HG02571 (cell line): ENCODE data around the gene EVI2A.
"Not testable (repeated sequence)": the region's sequence is repeated elsewhere in the genome, so short reads cannot be mapped to it uniquely, and the experiment has no call there.

ENCODE experiments used
- ATAC-seq: cut with Tn5 transposase; IDR thresholded peaks from one replicate; pipeline ENCODE4 v1.9.1; 2021; ENCODE audit warnings: mild to moderate bottlenecking, moderate library complexity; ENCODE audit not compliant: unreplicated experiment

Gene EVI2A

GRCh38 chr17:31321481-31321880, at the start of gene EVI2A:
Gene EVI2A, minus strand, starts transcription at chr17:31321622. Its CDS starts 2,609 bp downstream, at chr17:31319013.
- ATAC-seq: no peak

GRCh38 chr17:31369266-31369665, 47.8 kb upstream of the EVI2A start:
- ATAC-seq: no peak

- no peak for ATAC-seq
These were observed 44.7 kb upstream of the EVI2A start for GRCh38 chr17:31366088-31366487.

- ATAC-seq: no peak
These were observed 42.6 kb upstream of the EVI2A start for GRCh38 chr17:31364012-31364411.

- ATAC-seq: no peak
These were observed 36.5 kb upstream of the EVI2A start for GRCh38 chr17:31357839-31358394.

- ATAC-seq: no peak
These were observed 35.7 kb upstream of the EVI2A start for GRCh38 chr17:31357091-31357490.

GRCh38 chr17:31355935-31356334, 34.5 kb upstream of the EVI2A start:
- no peak for ATAC-seq

GRCh38 chr17:31349454-31349853, 28.0 kb upstream of the EVI2A start:
- no peak for ATAC-seq

GRCh38 chr17:31345191-31345747, 23.8 kb upstream of the EVI2A start:
- ATAC-seq: not testable (repeated sequence)

- ATAC-seq: no peak
These were observed 18.7 kb upstream of the EVI2A start for GRCh38 chr17:31339906-31340661.

GRCh38 chr17:31329221-31329620, 7.8 kb upstream of the EVI2A start:
- ATAC-seq: no peak

- no peak for ATAC-seq
These were observed 6.7 kb upstream of the EVI2A start for GRCh38 chr17:31328160-31328535.

GRCh38 chr17:31327534-31328159, 6.2 kb upstream of the EVI2A start:
- ATAC-seq: no peak

- no peak for ATAC-seq
These were observed 2.1 kb upstream of the EVI2A start for GRCh38 chr17:31323551-31323950.

- ATAC-seq: no peak
These were observed 544 bp upstream of the EVI2A start for GRCh38 chr17:31321966-31322365.

GRCh38 chr17:31320791-31321190, 631 bp downstream of the EVI2A start:
- no peak for ATAC-seq

GRCh38 chr17:31320241-31320640, 1.2 kb downstream of the EVI2A start:
- no peak for ATAC-seq

- ATAC-seq: no peak
These were observed 2.4 kb downstream of the EVI2A start for GRCh38 chr17:31318851-31319661.

- peak; percentile 41 for ATAC-seq
These were observed 3.1 kb downstream of the EVI2A start for GRCh38 chr17:31318298-31318801.

- no peak for ATAC-seq
These were observed 6.7 kb downstream of the EVI2A start for GRCh38 chr17:31314782-31315100.
